PFSK-1 (cell line): ENCODE results near the gene AIFM3.

Experiments used
- POLR2AphosphoS5 ChIP-seq: IDR thresholded peaks from 2 replicates; pipeline ENCODE4 v1.6.1; 2012; ENCODE audit warnings: low read depth, mild to moderate bottlenecking, control low read depth, low read length, moderate library complexity
- SIN3A ChIP-seq: IDR thresholded peaks from 2 replicates; pipeline ENCODE4 v1.6.1; 2012; ENCODE audit warnings: mild to moderate bottlenecking, low read length, moderate library complexity, borderline replicate concordance; ENCODE audit not compliant: insufficient read depth
- TAF1 ChIP-seq: IDR thresholded peaks from 2 replicates; pipeline ENCODE4 v1.6.1; 2012; ENCODE audit warnings: low read length, control low read depth, borderline replicate concordance; ENCODE audit not compliant: insufficient read depth
- TF ChIP-seq, protein P1 (sequence below), 2 experiments: IDR thresholded peaks; 2 replicates each; pipeline versions ENCODE4 v1.6.1 to v1.8.0; 2011 to 2012; ENCODE audit warnings: low read depth in 2 of 2, low read length in 2 of 2, control low read depth in 1 of 2, inconsistent platforms in 1 of 2, mild to moderate bottlenecking in 1 of 2, moderate library complexity in 1 of 2; ENCODE audit not compliant: insufficient read depth in 1 of 2

GRCh38 chr22:20978419-20978818 is 11.4 kb downstream of the AIFM3 start:
- TF ChIP-seq, protein P1, sequence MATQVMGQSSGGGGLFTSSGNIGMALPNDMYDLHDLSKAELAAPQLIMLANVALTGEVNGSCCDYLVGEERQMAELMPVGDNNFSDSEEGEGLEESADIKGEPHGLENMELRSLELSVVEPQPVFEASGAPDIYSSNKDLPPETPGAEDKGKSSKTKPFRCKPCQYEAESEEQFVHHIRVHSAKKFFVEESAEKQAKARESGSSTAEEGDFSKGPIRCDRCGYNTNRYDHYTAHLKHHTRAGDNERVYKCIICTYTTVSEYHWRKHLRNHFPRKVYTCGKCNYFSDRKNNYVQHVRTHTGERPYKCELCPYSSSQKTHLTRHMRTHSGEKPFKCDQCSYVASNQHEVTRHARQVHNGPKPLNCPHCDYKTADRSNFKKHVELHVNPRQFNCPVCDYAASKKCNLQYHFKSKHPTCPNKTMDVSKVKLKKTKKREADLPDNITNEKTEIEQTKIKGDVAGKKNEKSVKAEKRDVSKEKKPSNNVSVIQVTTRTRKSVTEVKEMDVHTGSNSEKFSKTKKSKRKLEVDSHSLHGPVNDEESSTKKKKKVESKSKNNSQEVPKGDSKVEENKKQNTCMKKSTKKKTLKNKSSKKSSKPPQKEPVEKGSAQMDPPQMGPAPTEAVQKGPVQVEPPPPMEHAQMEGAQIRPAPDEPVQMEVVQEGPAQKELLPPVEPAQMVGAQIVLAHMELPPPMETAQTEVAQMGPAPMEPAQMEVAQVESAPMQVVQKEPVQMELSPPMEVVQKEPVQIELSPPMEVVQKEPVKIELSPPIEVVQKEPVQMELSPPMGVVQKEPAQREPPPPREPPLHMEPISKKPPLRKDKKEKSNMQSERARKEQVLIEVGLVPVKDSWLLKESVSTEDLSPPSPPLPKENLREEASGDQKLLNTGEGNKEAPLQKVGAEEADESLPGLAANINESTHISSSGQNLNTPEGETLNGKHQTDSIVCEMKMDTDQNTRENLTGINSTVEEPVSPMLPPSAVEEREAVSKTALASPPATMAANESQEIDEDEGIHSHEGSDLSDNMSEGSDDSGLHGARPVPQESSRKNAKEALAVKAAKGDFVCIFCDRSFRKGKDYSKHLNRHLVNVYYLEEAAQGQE (IDR thresholded peaks at IDR 0.05; ENCODE audit: insufficient read depth in 1 of 2, low read depth in 2 of 2, low read length in 2 of 2) = no peak
- no peak for TF ChIP-seq SIN3A
- TF ChIP-seq POLR2AphosphoS5 = no peak
- TF ChIP-seq TAF1 = no peak
